ENCODE results near the gene AVL9. TPM values are rescaled to one million over a fixed set of nuclear protein-coding genes. Genes with fewer than 3 reads are reported as not detected.
"Not testable (repeated sequence)": the region's sequence is repeated elsewhere in the genome, so short reads cannot be mapped to it uniquely, and the experiment has no call there.

AVL9 gene
- polyA plus RNA-seq, 6 donors from 2014 or later, result 10.7 to 19.8 (median 15.8) TPM

DNA sequence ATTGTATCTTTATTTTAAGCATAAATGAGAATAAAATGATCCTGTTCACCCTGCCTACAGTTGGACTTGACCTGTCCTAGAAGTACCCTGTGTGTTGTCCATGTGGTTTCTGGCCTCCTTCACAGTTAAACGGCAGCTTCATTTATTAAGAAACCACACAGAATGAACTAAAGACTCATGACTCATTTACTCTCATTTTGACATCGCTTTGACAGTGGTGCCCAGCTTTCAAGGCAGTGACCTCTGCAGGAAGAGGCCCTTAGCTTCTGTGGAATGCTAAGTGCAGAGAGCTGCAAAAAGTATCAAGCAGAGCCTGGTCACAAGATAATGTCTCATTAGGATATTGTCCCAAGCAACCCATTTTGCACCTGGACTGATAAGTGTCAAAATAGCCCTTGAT, 93.4 kb downstream of the AVL9 start:
- H3K27ac Mint-ChIP-seq, result peak overlapping the region in 4 of 6 donors; percentile 34 to 91 (median 53)
- peaks cover 2 to 6% (median 4%) of the 10 kb centered on the region in 3 donors for H3K4me1 Mint-ChIP-seq
- H3K36me3 Mint-ChIP-seq, result peaks cover 6 to 18% of the 10 kb centered on the region in 2 donors
- ATAC-seq (ENCODE audit: low read depth in 2 of 2) (no peak), DNase-seq (no peak)
- no peaks in the 10 kb centered on the region for H3K9me3 Mint-ChIP-seq
- no peaks in the 10 kb centered on the region for H3K27me3 Mint-ChIP-seq
- no peak overlapping the region for H3K4me3 Mint-ChIP-seq

DNA sequence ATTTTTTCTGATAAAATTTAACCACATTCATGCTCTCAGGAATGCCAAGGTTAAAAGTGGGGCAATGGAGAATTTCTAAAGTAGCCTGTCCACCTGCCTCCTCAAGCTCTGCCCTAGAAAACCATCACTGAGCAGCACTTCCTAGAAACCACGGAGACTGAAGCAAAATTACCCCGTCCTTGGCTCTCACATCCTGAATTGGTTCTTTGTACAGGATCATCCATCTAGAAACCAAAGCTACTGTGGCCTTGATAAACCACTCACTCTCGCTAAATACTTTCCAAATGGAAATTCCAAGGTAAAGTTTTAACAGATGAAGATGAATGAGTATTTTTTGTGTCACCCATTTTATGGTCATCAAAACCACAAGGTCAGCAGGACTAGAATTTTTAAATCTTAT, 96.6 kb downstream of the AVL9 start:
- H3K9me3 Mint-ChIP-seq, result peaks cover 0 to 2% (median 0%) of the 10 kb centered on the region in 7 donors
- ATAC-seq (ENCODE audit: low read depth in 2 of 2) (no peak), DNase-seq (no peak)
- peaks cover 0 to 3% (median 0%) of the 10 kb centered on the region in 3 donors for H3K27me3 Mint-ChIP-seq
- peaks cover 2 to 4% (median 3%) of the 10 kb centered on the region in 3 donors for H3K4me1 Mint-ChIP-seq
- peaks cover 1 to 11% of the 10 kb centered on the region in 2 donors for H3K36me3 Mint-ChIP-seq
- H3K27ac Mint-ChIP-seq, result no peak overlapping the region
- no peak overlapping the region for H3K4me3 Mint-ChIP-seq

DNA sequence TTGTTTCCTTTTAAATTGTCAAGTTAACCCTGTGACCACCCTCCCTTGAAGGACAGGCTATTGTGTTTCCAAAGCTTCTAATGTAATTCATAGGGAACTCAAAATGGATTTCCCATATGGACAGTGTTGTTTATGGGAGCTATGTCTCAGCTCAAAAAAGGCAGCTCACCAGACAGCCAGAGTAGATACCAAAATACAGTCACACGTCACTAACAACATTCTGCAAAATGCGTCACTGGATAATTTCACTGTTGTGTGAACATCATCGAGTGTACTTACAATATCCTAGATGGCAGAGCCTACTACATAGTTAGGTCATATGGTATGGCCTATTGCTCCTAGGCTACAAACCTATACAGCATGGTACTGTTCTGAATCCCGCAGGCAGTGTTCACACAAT, 97.4 kb downstream of the AVL9 start:
- Mint-ChIP-seq H3K4me1 (peaks cover 0 to 4% (median 2%) of the 10 kb centered on the region in 3 donors), H3K27me3 (peaks cover 0 to 3% (median 0%) of the 10 kb centered on the region in 3 donors), H3K4me3 (no peak overlapping the region), H3K9me3 (peaks cover 0 to 2% (median 0%) of the 10 kb centered on the region in 7 donors), H3K36me3 (peaks cover 5 to 10% of the 10 kb centered on the region in 2 donors), H3K27ac (no peak overlapping the region)
- DNase-seq, result no peak
- no peak for ATAC-seq (ENCODE audit: low read depth in 2 of 2)

DNA sequence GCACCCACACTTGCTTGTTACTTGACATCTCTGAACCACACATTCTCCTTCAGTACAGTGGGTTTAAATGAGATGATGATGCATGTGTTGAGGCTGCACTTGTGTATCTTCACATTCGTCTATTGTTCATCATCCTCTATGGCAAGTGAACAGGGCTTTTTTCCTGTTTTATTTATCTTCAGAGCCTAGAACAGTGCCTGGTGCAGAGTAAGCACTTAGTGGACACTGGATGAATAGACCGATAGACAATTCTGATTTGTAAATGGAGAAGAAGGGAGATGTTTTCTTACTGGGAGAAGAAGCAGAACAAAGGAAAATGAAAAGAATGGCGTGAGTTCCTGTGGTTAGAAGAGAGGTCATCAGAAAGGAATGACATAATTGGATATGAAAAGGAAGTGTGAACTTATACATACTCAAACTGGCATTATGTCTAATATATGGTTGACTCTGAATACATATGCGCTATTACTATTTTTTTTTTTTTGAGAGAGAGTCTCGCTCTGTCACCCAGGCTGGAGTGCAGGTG, 99.7 kb downstream of the AVL9 start:
- Mint-ChIP-seq H3K9me3 (peaks cover 5 to 15% (median 8%) of the 10 kb centered on the region in 7 donors), H3K4me3 (peak overlapping the region in 1 of 8 donors; percentile 1), H3K4me1 (peaks cover 0 to 4% (median 0%) of the 10 kb centered on the region in 3 donors), H3K36me3 (peaks cover 15% of the 10 kb centered on the region in 2 donors), H3K27me3 (peaks cover 0 to 3% (median 0%) of the 10 kb centered on the region in 3 donors), H3K27ac (no peak overlapping the region)
- DNase-seq (no peak), ATAC-seq (ENCODE audit: low read depth in 2 of 2) (no peak)

DNA sequence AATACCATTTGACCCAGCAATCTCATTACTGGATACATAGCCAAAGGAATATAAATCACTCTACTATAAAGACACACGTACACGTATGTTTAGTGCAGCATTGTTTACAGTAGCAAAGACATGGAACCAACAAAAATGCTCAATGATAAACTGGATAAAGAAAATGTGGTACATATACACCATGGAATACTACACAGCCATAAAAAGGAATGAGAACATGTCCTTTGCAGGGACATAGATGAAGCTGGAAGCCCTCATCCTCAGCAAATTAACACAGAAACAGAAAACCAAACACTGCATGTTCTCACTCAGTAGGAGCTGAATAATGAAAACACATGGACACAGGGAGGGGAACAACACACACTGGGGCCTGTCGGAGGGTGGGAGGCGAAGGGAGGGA, 105.9 kb downstream of the AVL9 start:
- peaks cover 9 to 34% (median 29%) of the 10 kb centered on the region in 7 donors for H3K9me3 Mint-ChIP-seq
- not testable (repeated sequence) for H3K27ac Mint-ChIP-seq; ATAC-seq (ENCODE audit: low read depth in 2 of 2); DNase-seq; H3K4me3 Mint-ChIP-seq; H3K27me3 Mint-ChIP-seq; H3K4me1 Mint-ChIP-seq
- peaks cover 25 to 44% of the 10 kb centered on the region in 2 donors for H3K36me3 Mint-ChIP-seq

DNA sequence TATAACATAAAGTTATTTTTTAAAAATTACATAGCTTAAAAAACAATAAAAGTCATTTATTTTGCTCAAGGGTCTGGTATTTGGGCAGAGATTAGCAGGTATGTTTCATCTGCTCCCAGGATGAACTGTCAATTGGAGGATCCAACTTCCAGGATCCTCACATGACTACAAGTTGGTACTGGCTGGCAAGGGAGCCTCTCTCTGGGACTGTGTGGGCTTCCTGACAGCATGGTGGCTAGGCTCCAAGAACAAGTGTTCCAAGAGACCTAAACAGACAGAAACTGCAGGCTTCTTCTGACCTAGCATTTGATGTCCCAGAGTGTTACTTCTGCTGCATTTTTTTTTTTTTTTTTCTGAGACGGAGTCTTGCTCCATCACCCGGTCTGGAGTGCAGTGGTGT, 107.2 kb downstream of the AVL9 start:
- Mint-ChIP-seq H3K9me3 (peaks cover 9 to 34% (median 31%) of the 10 kb centered on the region in 7 donors), H3K27me3 (no peaks in the 10 kb centered on the region), H3K4me1 (no peaks in the 10 kb centered on the region), H3K36me3 (peaks cover 21 to 41% of the 10 kb centered on the region in 2 donors), H3K27ac (no peak overlapping the region), H3K4me3 (no peak overlapping the region)
- no peak for ATAC-seq (ENCODE audit: low read depth in 2 of 2)
- no peak for DNase-seq

DNA sequence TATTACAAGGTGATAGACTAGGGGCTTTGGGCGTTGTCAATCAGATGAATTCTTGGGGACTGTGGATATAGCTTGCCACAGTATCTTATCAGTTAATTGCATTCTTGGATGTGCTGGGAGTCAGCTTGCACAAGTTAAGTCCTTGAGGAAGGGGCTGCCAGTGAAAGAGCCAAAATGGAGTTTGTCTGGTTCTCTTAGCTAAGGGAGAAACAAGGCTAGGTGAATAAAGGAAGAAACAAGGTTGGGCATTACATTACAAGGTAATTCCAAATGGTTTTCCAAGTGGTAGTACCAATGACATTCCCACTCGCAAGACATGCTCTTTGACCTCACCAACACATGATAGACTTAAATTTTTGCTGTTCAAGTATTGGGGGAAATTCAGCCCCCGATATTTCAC, 108.2 kb downstream of the AVL9 start:
- not testable (repeated sequence) for DNase-seq; H3K27ac Mint-ChIP-seq; H3K4me1 Mint-ChIP-seq; ATAC-seq (ENCODE audit: low read depth in 2 of 2); H3K4me3 Mint-ChIP-seq; H3K27me3 Mint-ChIP-seq
- Mint-ChIP-seq H3K9me3 (peaks cover 4 to 32% (median 24%) of the 10 kb centered on the region in 7 donors), H3K36me3 (peaks cover 18 to 34% of the 10 kb centered on the region in 2 donors)

DNA sequence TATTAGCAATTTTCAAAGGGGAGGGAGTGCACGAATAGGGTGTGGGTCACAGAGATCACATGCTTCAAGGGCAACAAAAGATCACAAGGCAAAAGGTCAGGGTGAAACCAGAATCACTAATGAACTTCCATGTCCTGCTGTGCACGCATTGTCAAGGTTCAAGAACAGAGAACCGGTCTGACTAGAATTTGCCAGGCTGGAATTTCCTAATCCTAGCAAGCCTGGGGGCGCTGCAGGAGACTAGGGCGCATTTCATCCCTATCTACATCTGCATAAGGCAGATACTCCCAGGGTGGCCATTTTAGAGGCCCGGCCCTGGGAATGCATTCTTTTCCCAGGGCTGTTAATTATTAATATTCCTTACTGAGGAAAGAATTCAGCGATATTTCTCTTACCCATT, 108.8 kb downstream of the AVL9 start:
- DNase-seq; H3K27me3 Mint-ChIP-seq; H3K4me1 Mint-ChIP-seq; H3K27ac Mint-ChIP-seq; H3K4me3 Mint-ChIP-seq; ATAC-seq (ENCODE audit: low read depth in 2 of 2): not testable (repeated sequence)
- Mint-ChIP-seq H3K36me3 (peaks cover 20 to 37% of the 10 kb centered on the region in 2 donors), H3K9me3 (peaks cover 4 to 30% (median 23%) of the 10 kb centered on the region in 7 donors)

DNA sequence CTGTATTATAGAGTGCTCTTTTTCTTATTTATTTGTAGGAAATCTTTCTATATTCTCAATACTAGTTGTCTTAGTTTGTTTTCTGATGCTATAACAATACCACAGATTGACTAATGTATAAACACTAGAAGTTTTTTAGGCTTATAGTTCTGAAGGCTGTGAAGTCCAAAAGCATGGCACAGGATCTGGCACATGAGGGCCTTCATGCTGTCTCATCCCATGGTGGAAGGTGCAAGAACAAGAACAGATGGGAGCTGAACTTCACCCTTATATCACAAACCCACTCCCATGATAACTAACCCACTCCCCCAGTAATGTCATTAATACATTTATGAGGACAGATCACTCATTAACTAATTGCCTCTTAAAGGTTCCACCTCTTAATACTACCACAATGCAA, 109.7 kb downstream of the AVL9 start:
- Mint-ChIP-seq H3K36me3 (peaks cover 20 to 37% of the 10 kb centered on the region in 2 donors), H3K9me3 (peaks cover 4 to 27% (median 19%) of the 10 kb centered on the region in 7 donors), H3K27me3 (no peaks in the 10 kb centered on the region), H3K4me3 (no peak overlapping the region), H3K4me1 (peaks cover 0 to 4% (median 0%) of the 10 kb centered on the region in 3 donors), H3K27ac (no peak overlapping the region)
- ATAC-seq (ENCODE audit: low read depth in 2 of 2) (no peak), DNase-seq (no peak)

DNA sequence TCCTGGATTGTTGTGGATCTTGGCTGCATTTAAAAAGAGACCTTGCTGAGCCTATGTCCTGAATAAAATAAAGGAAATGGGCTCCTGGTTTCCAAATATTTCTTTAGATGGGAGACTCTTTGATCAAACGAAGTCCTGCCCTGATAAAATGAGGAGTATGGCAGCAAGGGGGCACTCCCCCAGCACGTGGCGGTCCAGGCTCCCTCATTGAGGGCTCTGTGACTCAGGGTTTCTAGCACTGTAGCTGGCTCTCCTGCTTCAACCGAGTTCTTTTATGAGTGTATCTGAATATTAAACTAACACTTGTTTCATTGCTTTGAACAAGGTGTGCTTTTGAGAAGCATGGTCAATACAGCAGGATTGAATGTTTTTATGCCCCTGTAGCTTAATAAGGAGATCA, 114.2 kb downstream of the AVL9 start:
- H3K4me1 Mint-ChIP-seq, result peaks cover 0 to 4% (median 0%) of the 10 kb centered on the region in 3 donors
- no peak overlapping the region for H3K27ac Mint-ChIP-seq
- no peak for DNase-seq
- H3K4me3 Mint-ChIP-seq, result no peak overlapping the region
- H3K36me3 Mint-ChIP-seq, result peaks cover 18 to 23% of the 10 kb centered on the region in 2 donors
- H3K9me3 Mint-ChIP-seq, result peaks cover 2 to 10% (median 8%) of the 10 kb centered on the region in 7 donors
- no peaks in the 10 kb centered on the region for H3K27me3 Mint-ChIP-seq
- ATAC-seq (ENCODE audit: low read depth in 2 of 2), result no peak

DNA sequence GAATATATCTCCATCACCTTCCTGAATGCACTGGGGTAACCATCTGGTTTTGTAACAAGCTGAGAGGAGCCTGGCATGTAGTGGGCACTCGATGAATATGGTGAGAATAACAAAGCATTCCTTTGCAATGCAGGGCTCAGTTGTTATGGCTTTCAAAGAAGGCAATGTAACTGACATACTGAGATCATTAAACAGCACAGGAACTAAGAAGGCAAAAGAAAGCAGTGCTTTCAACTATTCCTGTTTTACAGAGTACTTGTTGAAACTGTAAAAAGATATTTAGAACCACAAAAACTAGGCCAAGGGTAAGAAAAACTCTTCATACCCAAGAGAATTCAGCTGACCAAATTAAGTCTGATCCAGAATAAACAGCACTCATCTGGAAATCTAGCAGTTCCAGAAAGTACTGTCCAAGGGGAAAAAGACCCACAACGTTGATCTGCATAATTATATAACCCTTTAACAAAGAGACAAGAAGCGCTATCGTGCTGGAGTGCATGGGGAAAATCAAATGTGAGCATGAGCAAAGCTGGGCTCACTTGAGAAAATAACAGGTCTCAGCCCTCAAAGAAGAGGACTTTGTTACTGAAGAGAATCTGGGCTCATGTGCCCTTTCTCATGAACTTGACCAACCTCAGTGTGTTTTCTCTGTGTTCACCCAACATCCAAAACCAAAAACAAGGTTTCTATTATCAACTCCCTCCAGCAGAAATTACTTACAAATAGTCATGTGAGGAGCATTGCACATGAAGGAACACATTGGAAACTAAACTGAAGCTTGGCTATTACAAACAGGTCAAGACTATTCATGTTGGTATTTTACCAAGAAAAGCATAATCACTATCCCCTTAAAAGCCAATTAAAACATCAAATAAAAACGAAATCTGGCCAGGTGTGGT, 116.2 kb downstream of the AVL9 start:
- H3K4me1 Mint-ChIP-seq, result peaks cover 0 to 4% (median 0%) of the 10 kb centered on the region in 3 donors

DNA sequence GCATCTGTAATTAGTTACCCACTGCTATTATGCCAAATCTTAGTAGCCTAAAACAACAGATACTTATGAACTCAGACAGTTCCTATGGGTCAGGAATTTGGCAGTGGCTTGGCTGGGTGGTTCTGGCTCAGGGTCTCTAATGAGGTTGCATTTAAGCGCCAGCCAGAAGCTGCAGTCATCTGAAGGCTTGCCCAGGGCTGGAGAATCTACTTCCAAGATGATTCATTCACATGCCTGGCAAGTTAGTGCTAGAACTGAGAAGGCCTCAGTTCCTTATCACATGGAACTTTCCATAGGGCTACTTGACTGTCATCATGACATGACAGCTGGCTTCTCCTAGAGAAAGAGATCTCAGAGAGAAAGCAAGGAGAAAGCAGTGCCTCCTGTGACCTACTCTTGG, 121.3 kb downstream of the AVL9 start:
- DNase-seq (no peak), ATAC-seq (ENCODE audit: low read depth in 2 of 2) (no peak)
- Mint-ChIP-seq H3K27ac (no peak overlapping the region), H3K4me3 (no peak overlapping the region), H3K4me1 (peaks cover 0 to 13% (median 3%) of the 10 kb centered on the region in 3 donors), H3K27me3 (no peaks in the 10 kb centered on the region), H3K9me3 (no peaks in the 10 kb centered on the region), H3K36me3 (peaks cover 0 to 21% of the 10 kb centered on the region in 2 donors)

More for the DNA sequence above, 116.2 kb downstream of the AVL9 start:
- Mint-ChIP-seq H3K4me3 (no peak overlapping the region), H3K9me3 (peaks cover 0 to 3% (median 0%) of the 10 kb centered on the region in 7 donors), H3K27me3 (no peaks in the 10 kb centered on the region), H3K36me3 (peaks cover 8 to 15% of the 10 kb centered on the region in 2 donors), H3K27ac (peak overlapping the region in 1 of 6 donors; percentile 36)
- ATAC-seq (ENCODE audit: low read depth in 2 of 2), result no peak
- DNase-seq, result no peak

DNA sequence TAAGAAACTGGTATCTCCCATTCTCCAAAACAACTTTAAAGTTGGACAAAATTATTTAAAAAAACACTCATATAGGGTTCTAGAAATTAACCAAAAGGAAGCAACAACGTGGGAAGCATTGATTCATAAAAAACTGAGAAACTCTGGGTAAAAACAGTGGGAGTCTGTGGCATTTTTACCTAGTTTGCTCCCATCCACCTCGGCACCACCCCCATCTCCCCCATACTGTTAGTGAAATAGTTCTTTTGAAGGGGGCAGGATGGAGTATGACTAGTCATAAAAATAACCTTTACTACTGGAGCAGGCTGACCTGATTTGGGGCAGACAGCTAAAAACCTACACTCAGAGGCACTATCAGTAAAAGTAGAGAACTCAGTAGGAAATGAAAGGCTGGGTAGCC, 123.2 kb downstream of the AVL9 start:
- H3K4me3 Mint-ChIP-seq, result no peak overlapping the region
- H3K9me3 Mint-ChIP-seq, result no peaks in the 10 kb centered on the region
- peaks cover 0 to 15% of the 10 kb centered on the region in 2 donors for H3K36me3 Mint-ChIP-seq
- ATAC-seq (ENCODE audit: low read depth in 2 of 2) (no peak), DNase-seq (no peak)
- H3K27me3 Mint-ChIP-seq, result no peaks in the 10 kb centered on the region
- H3K4me1 Mint-ChIP-seq, result peaks cover 0 to 13% (median 3%) of the 10 kb centered on the region in 3 donors
- peak overlapping the region in 1 of 6 donors; percentile 12 for H3K27ac Mint-ChIP-seq
